Measurements from ENCODE around the gene ANKRD13B.

ANKRD13B gene

DNA sequence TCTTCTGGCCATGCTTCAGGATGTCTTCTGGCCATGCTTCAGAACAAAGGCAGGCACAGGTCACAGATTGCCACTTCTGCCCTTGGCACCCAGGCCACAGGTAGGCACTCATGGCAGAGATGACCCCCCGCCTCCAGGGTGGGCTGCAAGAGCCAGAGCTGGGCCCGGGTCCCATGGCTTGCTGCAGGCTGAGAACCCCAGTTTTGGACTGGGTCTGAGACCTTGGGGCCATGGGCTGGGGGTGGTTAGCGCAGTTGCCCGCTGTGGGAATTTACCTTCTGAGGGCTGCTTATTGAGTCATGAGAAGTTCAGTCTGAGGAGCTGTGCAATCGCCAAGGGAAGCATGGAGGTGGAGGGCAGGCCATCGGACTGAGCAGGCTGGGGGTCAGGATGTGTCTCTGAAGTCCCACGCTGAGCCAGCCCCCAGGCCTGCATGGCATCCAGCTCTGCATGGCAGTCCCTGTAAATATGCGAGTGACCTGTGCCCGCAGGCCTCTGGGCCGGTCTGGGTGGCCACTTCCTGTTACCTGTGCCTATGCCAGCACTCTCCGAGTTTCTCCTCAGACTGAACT is 1.7 kb downstream of the ANKRD13B start:
- TF ChIP-seq, protein P1, sequence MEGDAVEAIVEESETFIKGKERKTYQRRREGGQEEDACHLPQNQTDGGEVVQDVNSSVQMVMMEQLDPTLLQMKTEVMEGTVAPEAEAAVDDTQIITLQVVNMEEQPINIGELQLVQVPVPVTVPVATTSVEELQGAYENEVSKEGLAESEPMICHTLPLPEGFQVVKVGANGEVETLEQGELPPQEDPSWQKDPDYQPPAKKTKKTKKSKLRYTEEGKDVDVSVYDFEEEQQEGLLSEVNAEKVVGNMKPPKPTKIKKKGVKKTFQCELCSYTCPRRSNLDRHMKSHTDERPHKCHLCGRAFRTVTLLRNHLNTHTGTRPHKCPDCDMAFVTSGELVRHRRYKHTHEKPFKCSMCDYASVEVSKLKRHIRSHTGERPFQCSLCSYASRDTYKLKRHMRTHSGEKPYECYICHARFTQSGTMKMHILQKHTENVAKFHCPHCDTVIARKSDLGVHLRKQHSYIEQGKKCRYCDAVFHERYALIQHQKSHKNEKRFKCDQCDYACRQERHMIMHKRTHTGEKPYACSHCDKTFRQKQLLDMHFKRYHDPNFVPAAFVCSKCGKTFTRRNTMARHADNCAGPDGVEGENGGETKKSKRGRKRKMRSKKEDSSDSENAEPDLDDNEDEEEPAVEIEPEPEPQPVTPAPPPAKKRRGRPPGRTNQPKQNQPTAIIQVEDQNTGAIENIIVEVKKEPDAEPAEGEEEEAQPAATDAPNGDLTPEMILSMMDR (IDR thresholded peaks at IDR 0.05; ENCODE audit: low read depth, low read length): no peak
- DNase-seq (ENCODE audit: extremely low read depth, low read depth): no peak

DNA sequence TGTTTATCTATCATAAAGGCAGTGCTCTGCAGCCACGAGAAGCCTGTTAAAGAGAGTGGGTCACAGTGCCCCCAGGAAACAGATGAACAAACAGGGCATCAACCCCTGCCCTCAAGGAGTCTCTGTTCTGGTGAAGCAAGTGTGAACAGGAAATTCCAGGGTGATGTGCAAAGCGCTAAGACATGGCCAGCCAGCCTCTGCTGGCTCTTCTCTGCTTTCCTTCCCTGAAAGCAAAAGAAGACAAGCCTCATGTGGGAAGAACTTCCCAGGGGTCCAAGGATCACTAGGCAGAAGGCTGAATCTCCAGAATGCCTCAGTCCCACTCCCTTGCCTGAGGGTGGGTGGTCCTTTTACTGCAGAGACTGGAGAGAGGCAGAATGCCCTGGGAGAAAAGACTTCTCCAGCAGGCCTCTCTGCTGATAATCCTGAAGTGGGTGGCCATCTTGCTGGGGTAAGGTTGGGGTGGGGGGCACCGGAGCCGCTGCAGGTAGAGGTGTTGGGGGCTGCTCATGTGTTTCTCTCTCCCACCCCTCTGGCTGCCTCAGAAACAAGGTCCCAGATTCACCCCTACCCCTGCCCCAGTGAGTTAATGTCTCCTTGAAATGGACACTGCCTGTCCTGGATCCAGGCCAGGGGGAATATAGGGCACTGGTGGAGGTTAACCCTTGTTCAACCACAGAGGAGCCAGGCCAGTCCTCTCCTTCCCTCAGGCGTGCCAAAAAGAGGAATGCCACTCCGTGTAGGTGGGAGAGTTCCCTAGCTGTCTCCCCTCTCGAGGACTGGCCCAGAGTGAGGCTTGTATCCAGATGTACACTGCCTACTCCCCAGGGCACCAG is 2.4 kb downstream of the ANKRD13B start:
- TF ChIP-seq, protein P1 (IDR thresholded peaks at IDR 0.05; ENCODE audit: low read depth, low read length): no peak
- DNase-seq (ENCODE audit: extremely low read depth, low read depth): no peak

DNA sequence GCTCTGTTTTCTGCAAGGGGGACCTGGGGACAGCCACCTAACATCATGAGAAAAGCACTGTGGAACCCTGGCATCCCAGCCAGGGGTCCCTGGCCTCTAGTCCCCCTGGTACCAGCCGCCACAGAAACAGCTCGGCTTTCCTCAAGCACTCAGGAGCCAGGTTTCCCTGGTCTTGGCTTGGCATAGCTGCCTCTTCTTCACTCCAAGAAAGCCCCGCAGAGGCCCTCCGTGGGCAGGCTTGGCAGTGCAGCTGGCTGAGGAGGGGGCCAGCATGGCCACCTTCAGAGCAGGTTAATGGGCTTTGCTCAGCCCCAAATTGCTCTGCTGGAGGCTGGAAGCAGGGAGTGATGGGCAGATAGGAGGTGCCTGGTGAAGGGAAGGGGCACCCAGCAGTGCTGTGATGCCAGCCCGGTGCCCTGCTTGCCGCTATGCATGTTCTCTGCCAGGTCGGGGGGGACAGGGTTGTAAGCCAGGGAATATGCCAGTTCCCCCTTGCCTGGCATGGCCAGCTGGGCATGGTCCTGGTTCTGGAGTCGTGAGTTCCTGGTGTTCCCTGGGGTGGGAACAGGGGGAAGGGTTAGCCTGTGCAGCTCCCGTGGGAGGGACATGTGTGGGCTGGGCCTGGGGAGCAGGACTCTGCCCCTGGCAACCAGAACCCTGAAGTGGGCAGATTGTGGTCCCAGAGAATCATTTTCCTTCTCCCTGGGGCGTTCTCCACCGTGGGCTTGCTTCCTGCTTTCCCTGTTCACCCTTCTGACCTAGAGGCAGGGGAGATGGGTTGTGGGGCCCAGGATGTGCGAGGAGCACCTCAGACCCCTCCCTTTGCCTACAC is 3.2 kb downstream of the ANKRD13B start:
- no peak for DNase-seq (ENCODE audit: extremely low read depth, low read depth)
- TF ChIP-seq, protein P1 (IDR thresholded peaks at IDR 0.05; ENCODE audit: low read depth, low read length): no peak

DNA sequence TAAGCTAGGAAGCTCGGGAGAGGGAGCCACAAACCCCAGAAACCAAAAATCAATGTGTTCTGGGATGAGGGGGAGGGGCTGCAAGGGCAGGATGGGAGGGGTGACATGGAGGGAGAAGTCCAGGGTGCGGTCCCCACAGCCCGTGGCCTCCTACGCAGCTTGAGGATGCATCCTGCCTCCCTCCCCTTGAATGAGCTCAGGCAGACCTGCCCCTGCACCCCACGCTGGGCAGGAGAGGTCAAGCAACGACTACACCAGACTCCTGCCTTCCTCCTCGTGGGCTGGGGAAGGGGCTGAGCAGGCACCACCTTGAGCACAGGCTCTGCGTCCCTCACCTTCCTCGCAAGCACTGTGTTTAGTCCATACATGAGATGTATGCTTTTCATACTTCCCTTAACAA is 3.9 kb downstream of the ANKRD13B start:
- TF ChIP-seq, protein P1 (IDR thresholded peaks at IDR 0.05; ENCODE audit: low read depth, low read length): no peak
- no peak for DNase-seq (ENCODE audit: extremely low read depth, low read depth)

DNA sequence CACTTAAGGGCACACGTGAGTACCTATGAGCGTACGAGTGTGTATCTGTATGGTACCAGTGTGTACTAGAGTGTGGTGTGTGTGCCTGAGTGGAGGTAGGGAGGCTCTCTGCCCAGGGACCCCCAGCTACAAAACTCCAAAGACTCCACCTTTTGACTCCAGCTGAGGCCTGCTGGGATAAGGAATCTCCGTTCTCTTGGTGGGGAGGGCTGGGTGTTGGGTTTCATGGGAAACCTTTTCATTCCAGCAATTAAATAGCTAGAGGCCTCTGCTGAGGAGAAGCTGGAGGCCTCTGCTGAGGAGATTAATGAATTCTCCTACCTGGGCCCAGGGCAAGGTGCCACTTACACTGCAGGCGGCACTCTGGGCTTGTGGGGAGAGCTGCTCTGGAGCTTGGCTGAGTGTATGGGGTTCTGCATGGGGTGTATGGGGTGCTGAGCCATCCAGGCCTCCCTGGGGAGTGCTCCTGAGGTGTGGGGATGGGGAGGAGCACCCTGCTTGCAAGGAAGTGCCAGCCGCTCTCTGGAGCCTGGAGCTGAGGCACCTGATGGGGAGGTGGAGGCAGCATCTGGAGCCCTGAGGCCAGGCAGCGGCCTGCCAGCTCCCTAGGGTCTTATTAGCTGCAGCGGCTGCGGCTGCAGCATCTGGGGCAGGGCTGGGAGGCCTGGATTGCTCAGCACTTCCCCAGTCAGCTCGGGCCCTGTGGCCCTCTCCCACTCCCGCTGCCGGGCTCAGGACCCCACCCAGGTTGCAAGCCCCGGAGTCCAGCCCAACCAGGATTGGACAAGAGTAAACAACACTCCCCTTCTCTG is 4.6 kb downstream of the ANKRD13B start:
- TF ChIP-seq, protein P1 (IDR thresholded peaks at IDR 0.05; ENCODE audit: low read depth, low read length): no peak

DNA sequence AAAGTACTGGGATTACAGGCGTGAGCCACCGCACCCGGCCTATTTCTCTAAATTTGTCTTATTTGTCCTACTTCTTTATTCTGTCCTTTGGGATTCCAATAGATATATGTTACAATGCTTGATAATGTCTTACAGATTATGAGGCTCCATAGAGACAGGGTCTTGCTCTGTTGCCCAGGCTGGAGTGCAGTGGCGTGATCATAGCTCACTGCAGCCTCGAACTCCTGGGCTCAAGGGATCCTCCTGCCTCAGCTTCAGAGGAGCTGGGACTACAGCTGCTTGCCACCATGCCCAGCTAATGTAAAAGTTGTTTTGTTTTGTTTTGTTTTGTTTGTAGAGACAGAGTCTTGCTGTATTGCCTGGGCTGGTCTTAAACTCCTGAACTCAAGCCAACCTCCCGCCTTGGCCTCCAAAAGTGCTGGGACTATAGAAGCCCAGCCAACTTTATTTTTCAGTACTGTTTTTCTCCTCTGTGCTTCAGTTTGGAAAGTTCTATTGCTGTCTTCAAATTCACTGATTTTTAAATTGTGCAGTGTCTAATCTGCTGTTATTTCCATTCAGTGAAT is 10.3 kb downstream of the ANKRD13B start:
- no peak for DNase-seq (ENCODE audit: extremely low read depth, low read depth)
- TF ChIP-seq, protein P1 (IDR thresholded peaks at IDR 0.05; ENCODE audit: low read depth, low read length): no peak

More for the DNA sequence above, 4.6 kb downstream of the ANKRD13B start:
- no peak for DNase-seq (ENCODE audit: extremely low read depth, low read depth)

Data from AG09319 (cell line).